Epidermal melanocyte (primary cell): ENCODE results near the gene SCYL2.
"Not testable (repeated sequence)": the region's sequence is repeated elsewhere in the genome, so short reads cannot be mapped to it uniquely, and the experiment has no call there.

ENCODE experiments used
- DNase-seq: peaks from one replicate; pipeline ENCODE4 v3.0.0; 2011; ENCODE audit warnings: low spot score; ENCODE audit not compliant: insufficient read length

SCYL2 gene

DNA sequence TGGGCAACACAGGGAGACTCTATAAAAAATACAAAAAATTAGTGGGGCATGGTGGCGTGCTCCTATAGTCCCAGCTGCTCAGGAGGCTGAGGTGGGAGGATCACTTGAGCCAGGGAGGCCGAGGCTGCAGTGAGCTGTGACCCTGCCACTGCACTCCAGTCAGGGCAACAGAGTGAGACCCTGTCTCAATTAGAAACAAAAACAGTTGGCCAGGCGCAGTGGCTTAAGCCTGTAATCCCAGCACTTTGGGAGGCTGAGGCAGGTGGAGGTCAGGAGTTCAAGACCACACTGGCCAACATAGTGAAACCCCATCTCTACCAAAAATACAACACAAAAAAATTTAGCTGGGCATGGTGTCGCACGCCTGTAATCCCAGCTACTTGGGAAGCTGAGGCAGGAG is 1.9 kb upstream of the SCYL2 start:
- not testable (repeated sequence) for DNase-seq

DNA sequence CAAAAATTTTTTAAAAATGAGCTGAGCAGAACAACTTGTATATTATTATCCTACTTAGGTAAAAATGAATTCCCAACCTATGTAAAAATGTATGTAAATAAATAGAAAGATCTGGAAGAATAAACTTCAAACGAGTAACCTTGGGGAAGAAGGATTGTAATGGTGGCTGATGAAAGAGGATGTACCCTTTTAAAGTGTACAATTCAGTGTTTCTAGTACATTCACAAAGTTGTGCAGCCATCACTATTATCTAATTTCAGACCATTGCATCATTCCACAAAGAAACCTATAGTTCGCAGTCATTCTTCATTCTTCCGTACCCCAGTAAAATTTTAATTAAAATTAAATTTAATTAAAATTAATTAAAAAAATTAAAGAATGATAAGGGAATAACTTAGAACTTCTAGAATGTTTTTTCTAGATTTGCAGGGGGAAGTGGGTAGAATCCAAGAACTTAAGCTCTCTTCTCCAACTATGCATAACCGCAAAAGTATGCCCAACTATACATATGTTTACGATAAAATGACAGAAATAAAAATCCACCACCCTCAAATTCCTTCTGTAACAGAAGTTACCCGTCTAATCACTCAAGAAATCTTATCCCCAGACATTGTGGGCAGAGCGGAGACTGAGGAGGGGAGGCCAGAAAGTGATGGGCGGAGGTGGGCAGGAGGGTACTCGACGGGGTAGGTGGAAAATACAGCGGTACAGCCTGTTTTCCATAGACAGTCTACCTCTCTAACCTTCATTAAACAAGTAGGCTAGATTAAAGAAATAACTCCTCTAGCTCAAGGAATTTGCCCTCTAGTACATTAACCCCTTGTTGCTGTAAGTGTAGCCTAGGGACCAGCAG is 1.0 kb upstream of the SCYL2 start:
- DNase-seq, result no peak

DNA sequence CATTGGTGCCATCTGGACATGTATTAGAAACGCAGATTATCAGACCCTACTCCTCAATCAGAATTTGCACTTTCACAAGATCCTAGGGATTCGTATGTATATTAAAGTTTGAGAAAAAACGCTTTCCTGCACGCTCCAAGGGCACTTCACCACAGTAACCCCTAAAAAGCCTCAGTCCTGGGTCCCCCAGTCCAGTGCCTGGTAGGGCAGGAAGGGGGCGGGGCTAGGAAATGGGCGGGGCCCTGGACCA is 467 bp upstream of the SCYL2 start:
- DNase-seq, result peak; percentile 51

DNA sequence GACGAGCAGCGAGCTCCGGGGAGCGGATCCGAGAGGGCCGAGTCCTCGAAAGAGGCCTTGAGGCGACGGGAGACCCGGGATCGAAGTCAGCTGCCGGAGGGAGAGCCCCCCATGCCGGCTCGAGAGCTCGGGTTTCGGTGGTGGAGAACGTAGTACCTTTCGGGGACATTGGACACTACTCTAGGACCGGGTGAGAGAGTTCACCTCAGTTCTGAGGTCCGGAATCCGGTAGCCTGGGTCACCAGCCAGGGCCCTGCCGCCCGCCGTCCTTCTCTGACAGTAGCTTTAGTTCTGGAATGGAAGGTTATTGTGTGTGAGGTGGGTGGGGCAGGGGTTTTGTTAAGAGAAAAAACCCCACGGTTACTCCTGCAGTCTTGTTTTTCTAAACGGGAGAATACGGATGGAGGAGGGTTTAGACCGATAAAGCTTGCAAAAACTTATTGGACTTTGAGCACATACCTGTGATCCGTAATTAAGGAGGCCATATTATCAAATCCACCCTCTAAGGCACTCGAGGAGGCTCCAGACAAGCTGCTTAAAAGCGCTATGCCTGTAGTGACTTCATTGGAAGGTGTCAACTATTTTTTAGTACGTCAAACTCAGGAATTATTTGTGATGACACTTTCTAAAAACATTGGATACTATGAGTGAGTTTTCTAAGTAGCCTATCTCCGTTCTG is 765 bp downstream of the SCYL2 start:
- DNase-seq, result no peak

DNA sequence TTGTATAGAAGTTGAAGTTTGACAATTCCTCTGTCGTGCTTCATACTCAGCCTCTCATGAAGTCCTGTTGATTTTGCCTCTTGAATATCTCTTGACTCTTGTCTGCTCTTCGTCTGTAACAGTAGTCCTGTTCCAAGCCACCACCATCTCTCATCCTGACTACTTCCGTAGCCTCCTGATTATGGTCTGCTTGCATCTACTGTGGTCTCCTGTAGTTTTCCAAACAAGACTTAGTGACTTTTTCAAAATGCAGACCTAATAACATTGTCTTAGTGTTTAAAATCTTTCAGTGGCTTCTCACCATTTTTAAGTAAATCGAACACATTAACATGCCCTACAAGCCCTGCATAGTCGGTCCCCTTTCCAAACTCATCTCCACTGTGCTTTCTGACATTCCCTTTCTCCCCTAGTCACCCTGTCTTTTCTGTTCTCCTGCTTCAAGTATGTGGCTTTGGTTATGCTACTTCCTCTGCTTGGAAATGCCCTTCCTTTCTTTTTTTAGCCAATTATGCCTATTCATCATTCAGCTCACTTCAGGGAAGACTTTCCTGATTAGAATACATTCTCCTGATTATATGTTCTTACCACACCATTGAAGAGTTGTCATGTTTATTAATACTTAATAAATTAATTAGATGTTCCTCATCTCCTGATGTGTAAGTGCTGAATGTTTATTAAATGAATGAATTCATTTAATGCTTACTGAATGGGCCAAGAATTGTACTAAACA is 2.0 kb downstream of the SCYL2 start:
- no peak for DNase-seq

DNA sequence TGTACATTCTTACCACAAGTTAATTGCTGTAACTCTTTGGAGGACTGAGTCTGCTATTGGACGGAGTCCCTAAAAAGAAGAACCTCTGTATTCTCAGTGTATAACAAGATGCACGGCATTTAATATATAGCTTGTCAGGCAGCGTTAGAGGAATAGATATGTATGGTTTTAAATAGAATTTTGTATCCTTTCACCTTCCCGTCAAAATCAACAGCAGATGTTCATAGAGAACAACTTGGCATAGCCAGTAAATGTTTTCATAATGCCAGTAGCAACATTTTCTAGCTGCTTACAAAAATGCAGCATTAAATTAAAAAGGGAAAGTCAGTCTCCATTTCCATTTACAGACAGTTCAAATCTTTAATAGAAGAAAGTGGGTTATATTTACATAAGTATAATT is 6.8 kb downstream of the SCYL2 start:
- DNase-seq, result no peak

DNA sequence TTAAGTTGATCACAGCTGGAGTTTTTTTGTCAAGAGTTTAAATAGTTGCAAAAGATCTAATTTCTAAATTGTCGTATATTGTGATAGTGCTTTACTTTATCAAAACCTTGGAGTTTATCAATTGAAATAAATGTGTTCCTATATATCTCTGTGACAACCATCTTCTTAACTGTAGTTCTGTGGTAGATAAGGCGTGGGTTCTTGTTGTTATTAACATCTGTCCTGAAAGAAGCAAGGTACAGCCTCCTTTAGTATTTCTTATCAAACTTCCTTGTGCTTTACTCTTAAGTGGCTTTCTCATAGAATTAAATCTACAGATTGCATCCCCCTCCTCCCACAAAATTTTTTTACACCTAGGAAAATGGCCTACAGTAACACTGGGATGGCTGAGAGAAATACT is 7.3 kb downstream of the SCYL2 start:
- DNase-seq, result no peak

DNA sequence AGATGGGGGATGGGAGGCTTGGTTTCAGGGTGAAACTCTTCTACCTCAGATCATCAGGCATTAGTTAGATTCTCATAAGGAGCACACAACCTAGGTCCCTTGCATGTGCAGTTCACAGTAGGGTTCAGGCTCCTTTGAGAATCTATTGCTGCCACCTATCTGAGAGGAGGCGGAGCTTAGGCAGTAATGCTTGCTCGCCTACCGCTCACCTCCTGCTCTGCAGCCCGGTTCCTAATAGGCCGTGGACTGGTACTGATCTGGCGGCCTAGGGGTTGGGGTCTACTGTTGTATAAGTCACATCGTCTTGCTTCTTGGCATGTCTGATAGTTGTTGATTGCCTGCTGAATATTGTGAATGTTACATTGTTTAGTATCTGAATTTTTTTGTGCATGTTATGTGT is 12.2 kb downstream of the SCYL2 start:
- DNase-seq, result no peak

DNA sequence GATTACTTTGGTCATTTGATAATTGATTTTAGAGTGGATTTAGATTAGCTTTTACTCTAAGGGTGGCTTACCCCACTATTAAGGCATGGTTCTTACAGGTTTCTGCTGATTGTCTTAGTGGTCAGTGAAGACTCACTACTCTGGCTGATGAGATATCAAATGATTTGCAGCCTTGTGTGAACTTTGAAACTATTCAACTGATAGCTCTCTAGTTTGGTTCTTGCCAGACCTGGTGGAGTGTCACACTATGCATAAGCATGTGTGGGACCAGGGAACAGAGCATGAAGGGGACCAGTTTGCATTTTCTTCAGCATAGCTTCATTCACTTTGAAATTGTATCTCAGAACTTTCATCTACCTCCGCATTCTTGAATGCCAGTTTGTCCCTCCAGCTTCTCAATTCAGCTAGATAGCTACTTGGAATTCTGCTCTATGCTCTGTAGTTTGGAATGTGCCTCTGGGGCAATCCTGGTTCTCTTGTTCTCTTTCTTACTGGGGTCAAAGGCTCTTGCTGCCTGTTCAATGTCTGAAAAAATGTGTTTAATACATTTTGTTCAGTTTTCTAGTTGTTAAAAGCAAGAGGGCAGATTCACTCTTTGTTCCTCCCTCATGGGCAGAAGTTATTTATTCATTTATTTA is 12.7 kb downstream of the SCYL2 start:
- no peak for DNase-seq

DNA sequence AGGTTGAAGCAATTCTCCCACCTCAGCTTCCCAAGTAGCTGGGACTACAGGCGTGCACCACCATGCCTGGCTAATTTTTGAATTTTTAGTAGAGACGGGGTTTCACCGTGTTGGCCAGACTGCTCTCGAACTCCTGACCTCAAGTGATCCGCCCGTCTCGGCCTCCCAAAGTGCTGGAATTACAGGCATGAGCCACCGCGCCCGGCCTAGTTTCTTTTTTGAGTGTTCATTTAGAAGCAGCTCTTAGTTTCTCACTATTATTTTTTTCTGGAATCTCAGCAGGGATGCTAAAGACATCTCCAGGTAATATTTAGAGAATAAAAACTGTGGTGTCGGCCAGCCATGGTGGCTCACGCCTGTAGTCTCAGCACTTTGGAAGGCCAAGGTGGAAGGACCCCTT is 17.6 kb downstream of the SCYL2 start:
- DNase-seq, result not testable (repeated sequence)

DNA sequence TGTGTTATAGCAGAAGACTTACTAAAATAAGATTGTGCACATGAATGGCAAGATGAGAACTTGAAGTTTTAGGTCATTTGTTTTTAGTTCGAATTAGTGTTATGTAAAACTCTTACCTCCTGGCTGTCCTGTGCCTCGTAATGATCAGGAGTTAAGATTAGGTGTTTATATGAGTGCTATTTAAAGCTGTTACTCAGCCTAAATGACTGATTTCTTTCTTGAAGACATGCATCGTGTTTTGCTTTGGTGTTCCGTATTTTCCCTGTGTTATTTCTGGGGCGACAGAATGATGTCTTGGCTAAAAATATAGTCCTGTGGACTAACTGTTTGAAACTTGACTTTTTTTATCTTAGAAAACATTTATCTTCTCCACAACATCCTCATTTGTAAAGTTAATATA is 22.1 kb downstream of the SCYL2 start:
- no peak for DNase-seq

DNA sequence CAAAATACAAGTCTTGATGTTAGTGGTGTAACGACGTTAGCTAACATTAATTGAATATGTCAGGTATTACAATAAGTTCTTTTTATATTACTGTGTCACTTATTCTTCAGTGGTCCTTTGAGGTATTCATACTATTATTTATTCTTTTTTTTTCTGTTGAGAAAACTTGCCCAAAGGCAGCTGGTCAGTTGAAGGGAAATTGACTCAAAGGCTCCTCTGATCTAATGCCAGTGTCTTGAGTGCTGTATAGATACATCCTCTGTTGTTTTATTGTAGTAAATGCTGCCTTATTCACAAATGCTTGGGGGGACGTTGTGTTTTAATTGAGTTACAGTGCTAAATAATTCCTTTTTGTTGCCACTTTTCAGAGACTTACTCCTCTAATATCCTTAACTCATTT is 23.0 kb downstream of the SCYL2 start:
- DNase-seq, result no peak

DNA sequence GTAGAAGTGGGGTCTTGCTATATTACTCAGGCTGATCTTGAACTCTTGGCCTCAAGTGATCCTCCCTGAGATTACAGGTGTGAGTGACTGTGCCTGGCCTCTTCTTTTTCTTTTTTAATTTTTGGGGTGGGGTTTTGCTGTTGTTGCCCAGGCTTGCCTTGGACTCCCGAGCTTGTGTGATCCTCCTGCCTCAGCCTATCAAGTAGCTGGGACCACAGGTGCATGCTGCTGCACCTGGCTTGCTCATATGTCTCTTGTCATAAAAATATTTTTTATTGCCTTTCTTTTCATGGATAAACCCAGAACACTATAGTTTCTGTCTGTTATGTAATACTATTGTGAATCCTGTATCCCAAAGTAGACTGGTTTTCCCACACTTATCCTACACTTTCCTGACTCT is 26.0 kb downstream of the SCYL2 start:
- DNase-seq, result no peak

DNA sequence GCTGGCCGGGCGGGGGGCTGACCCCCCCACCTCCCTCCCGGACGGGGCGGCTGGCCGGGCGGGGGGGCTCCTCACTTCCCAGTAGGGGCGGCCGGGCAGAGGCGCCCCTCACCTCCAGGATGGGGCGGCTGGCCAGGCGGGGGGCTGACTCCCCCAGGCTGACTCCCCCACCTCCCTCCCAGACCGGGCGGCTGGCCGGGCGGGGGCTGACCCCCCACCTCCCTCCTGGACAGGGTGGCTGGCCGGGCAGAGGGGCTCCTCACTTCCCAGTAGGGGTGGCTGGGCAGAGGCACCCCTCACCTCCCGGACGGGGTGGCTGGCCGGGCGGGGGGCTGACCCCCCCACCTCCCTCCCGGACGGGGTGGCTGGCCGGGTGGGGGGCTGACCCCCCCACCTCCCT is 27.4 kb downstream of the SCYL2 start:
- DNase-seq, result not testable (repeated sequence)

DNA sequence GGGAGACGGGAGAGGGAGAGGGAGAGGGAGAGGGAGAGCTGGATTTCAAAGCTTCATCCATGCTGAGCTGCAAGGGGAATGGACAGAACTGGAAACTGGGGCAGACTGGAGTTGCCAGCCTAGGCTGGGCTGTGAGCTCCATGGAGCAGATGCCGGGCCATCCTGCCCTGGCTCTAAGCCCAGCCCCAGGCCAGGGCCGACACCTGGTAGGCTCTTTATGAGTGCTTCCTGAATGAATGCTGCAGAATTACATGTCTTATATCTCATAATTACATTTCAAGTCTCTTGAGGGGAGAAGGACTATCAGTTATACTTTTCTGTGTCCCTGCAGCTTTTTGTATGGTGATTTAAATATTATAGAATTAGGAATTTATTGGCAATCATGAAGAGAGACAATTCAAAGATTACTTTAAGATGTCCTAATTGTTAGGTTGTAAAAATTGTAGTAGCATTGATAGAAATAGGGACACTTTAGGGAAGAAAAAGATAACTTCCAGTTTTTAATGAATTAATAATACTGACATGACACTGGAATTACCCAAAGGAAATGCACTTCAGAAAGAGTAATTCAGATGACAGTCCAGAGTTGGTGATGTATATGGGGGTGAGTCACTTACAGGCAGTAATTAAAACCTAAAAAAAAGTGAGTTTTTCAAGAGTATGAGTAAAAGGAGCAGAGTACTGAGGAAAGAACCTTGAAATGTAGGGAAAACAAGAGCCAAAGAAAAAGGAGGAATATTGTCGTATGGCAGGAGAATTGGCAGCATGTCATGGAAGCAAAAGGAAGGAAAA is 29.0 kb downstream of the SCYL2 start:
- no peak for DNase-seq

DNA sequence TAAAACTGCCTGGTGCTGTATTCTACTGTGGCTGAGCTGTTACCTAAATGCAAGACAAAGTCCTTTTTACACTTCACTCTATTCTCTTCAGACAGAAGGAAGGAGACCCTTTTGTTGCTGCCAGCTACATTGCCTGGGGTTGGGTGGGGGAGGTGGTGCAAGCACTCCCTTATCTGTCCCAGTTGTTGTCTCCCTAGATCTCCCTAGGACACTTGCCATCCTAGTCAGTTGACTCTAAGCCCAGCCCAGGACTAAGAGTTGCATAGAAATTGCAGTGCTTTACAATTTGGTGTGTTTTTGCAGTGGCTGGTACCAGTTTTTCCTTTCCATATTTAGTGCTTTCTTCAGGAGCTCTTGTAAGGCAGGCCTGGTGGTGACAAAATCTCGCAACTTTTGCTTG is 35.1 kb downstream of the SCYL2 start:
- DNase-seq, result no peak

DNA sequence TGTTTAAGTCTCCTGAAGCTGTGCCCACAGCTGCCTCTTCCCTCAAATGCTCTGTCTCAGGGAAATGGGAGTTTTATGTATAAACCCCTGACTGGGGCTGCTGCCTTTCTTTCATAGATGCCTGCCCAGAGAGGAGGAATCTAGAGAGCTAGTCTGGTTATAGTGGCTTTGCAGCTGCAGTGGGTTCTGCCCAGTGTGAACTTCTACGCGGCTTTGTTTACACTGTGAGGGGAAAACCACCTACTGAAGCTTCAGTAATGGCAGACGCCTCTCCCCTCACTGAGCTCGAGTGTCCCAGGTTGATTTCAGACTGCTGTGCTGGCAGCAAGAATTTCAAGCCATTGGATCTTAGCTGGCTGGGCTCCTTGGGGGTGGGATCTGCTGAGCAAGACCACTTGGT is 36.9 kb downstream of the SCYL2 start:
- DNase-seq, result no peak

DNA sequence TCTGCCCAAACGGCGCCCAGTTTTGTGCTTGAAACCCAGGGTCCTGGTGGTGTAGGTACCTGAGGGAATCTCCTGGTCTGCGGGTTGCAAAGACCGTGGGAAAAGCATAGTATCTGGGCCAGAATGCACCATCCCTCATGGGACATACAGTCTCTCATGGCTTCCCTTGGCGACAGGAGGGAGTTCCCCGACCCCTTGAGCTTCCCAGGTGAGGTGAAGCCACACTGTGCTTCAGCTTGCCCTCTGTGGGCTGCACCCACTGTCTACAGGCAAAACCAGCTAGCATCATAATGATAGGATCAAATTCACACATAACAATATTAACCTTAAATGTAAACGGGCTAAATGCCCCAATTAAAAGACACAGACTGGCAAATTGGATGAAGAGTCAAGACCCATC is 37.4 kb downstream of the SCYL2 start:
- not testable (repeated sequence) for DNase-seq

DNA sequence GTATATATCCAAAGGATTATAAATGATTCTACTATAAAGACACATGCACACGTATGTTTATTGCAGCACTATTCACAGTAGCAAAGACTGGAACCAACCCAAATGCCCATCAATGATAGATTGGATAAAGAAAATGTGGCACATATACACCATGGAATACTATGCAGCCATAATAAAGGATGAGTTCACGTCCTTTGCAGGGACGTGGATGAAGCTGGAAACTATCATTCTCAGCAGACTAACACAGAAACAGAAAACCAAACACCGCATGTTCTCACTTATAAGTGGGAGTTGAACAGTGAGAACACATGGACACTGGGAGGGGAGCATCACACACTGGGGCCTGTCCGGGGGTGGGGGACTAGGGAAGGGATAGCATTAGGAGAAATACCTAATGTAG is 41.2 kb downstream of the SCYL2 start:
- DNase-seq, result not testable (repeated sequence)

DNA sequence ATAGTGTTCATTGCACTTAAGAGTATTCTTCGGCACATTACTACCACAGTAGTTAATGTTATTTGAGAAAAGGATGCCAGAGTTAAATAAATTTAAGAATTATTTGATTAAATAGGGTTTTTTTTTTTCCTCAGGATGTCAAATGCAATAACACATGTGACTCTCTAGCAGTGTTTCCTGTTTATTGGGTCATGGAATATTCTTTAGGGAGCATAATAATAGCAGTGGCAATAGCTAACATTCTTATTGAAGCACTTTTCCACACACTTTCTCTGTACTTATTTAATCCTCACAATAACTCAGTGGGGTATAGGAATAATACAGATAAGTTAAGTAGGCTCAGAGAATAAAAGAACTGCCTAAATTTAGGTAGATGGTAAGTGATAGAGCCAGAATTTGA is 44.3 kb downstream of the SCYL2 start:
- DNase-seq, result no peak

DNA sequence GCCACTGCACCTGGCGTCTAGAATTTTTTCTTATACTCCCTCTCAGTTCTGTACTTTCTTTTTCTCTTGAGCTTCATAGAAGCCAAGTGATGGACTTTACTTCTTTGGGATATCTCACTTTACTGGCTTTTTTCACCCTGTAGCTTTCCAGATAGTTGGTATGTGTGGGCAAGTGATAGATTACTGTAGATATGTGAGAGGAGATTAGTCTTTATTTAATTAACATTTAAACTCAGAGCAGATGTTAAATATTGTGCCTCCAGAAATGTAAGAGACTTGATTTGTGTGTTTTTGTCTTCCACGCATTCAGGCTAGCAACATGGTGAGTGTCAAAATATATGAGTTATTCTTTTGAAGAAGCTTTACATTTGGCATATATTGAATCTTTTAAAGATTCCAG is 50.4 kb downstream of the SCYL2 start:
- no peak for DNase-seq
